Kidney (tissue), 14 donors: ENCODE measurements around the gene GAGE10. TPM values are rescaled to one million over a fixed set of nuclear protein-coding genes. Genes with fewer than 3 reads are reported as not detected.

Source experiments
- DNase-seq, 5 donors: peaks; one replicate each; pipeline ENCODE4 v3.0.0-alpha.2; 2013 to 2020
- FAIRE-seq: peaks from 2 replicates; lab custom pipeline; 2012; peaks lifted over from hg19 to GRCh38; lab: Jason Lieb, UNC
- H3K27ac ChIP-seq, 2 donors: one replicate each; pipeline ENCODE4 v1.7.0; 2013; ENCODE audit warnings: low read depth in 2 of 2, low read length in 2 of 2, inconsistent platforms in 1 of 2
- H3K27me3 ChIP-seq: one replicate; pipeline ENCODE4 v1.7.1; 2013; ENCODE audit warnings: low read length, inconsistent platforms; ENCODE audit not compliant: control insufficient read depth, insufficient read depth
- H3K36me3 ChIP-seq, 3 donors: one replicate each; pipeline versions ENCODE4 v1.7.0 to v1.7.1; 2013; ENCODE audit warnings: low read length in 3 of 3, control low read depth in 1 of 3, inconsistent platforms in 1 of 3; ENCODE audit not compliant: insufficient read depth in 3 of 3, control insufficient read depth in 2 of 3
- H3K4me1 ChIP-seq, 3 donors: one replicate each; pipeline versions ENCODE4 v1.7.0 to v1.7.1; 2013; ENCODE audit warnings: low read length in 3 of 3, inconsistent platforms in 1 of 3, low read depth in 1 of 3; ENCODE audit not compliant: control insufficient read depth in 2 of 3, insufficient read depth in 2 of 3
- H3K4me3 ChIP-seq, 3 donors: one replicate each; pipeline versions ENCODE4 v1.7.0 to v1.8.1; 2013; ENCODE audit warnings: low read length in 3 of 3, control low read depth in 1 of 3, inconsistent platforms in 1 of 3
- H3K9ac ChIP-seq, 3 donors: one replicate each; pipeline versions ENCODE4 v1.7.0 to v1.7.1; 2013; ENCODE audit warnings: low read length in 3 of 3, control low read depth in 1 of 3, inconsistent platforms in 1 of 3
- H3K9me3 ChIP-seq, 3 donors: one replicate each; pipeline versions ENCODE4 v1.7.0 to v1.7.1; 2013; ENCODE audit warnings: low read length in 3 of 3, control low read depth in 1 of 3, inconsistent platforms in 1 of 3; ENCODE audit not compliant: control insufficient read depth in 2 of 3, insufficient read depth in 1 of 3
- intact Hi-C: fragments of 100-400 bp; cut with DNase I; formaldehyde crosslinking; loops from one replicate; pipeline ENCODE4 v1.11.1; 2022
- polyA plus RNA-seq: library from polyadenylated mRNA; stranded (reverse); fragments of 350-450 nt; fragmentation: Illumina TruSeq; extraction: RNeasy Lipid Tissue Mini Kit (QIAGEN cat#74804); gene quantifications from one replicate; pipeline ENCODE4 v1.2.3, GENCODE V29; 2014; ENCODE audit warnings: low read depth, low replicate concordance; ENCODE audit not compliant: insufficient read depth
- total RNA-seq: library from RNA; stranded (reverse); fragmentation: NEBNext Ultra II Directional; extraction: Animal tissue kit (Norgen Biotek cat#: 25700); gene quantifications from one replicate; pipeline ENCODE4 v1.2.1, GENCODE V29; 2021
- TF ChIP-seq, protein P1 (sequence below): IDR thresholded peaks from 3 replicates; pipeline ENCODE4 v1.5.1; 2012; ENCODE audit warnings: mild to moderate bottlenecking, moderate library complexity, borderline replicate concordance; ENCODE audit not compliant: insufficient read depth; ENCODE audit errors: extremely low read depth
- donor health status: control.
- donor health status: control.
- donor health status: control.
- donor health status: control.
- donor health status: control.
- donor health status: DM: yes; HTN: yes; CAD: no.
- donor health status: Normal renal cell carcinoma (clear cell type).

GAGE10 gene
- total and polyA plus RNA-seq, 2 donors from 2014 or later, result not detected

DNA sequence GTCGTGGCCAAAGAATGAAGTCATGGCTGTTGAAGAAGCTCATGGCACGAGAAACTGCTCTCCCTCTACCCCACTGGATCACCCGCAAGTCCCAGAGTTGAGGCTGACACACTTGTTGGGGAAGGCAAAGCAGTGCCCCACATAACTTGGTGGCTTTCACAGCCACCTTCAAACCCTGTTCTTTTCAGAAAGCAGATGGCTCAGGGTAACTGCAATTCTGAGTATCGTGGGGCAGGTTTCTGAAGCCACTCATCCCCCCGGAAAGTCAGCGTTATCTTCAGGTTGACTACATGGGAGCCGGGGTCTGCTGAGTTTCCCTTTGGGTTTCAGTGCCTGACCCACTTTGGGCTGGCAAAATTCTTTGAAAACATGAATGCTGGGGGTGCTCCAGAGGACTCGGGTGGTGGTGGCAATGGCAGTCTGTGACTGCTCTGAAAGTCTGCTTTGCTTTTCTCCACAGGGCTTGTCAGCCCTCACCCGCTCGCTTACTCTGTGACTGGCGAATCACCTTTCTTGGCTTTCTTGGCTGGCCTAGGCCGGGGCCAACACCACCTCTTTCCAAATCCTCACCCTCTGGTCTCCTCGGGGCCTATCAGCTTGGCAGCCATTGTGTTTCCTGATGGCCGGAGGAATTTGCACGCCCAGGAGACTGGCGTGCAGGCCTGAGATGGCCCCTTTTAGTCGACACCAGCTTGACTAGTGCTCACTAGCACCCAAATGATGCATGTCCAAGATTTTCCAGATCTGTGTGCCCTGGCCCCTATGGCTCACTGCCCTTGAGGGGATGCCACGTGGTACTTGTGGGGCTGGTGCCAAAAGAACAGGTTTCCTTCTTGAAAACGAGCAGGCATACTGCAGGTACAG is 26.5 kb upstream of the GAGE10 start:
- intact Hi-C loops, result no loop called here
- Histone ChIP-seq H3K4me3 (no peak overlapping the region), H3K27me3 (no peaks in the 10 kb centered on the region), H3K27ac (no peak overlapping the region), H3K9me3 (no peaks in the 10 kb centered on the region), H3K9ac (no peak overlapping the region), H3K36me3 (no peaks in the 10 kb centered on the region), H3K4me1 (peaks cover 0 to 10% (median 10%) of the 10 kb centered on the region in 3 donors)
- FAIRE-seq (no peak), DNase-seq (peak in 1 of 5 donors; percentile 14)
- TF ChIP-seq, protein P1, sequence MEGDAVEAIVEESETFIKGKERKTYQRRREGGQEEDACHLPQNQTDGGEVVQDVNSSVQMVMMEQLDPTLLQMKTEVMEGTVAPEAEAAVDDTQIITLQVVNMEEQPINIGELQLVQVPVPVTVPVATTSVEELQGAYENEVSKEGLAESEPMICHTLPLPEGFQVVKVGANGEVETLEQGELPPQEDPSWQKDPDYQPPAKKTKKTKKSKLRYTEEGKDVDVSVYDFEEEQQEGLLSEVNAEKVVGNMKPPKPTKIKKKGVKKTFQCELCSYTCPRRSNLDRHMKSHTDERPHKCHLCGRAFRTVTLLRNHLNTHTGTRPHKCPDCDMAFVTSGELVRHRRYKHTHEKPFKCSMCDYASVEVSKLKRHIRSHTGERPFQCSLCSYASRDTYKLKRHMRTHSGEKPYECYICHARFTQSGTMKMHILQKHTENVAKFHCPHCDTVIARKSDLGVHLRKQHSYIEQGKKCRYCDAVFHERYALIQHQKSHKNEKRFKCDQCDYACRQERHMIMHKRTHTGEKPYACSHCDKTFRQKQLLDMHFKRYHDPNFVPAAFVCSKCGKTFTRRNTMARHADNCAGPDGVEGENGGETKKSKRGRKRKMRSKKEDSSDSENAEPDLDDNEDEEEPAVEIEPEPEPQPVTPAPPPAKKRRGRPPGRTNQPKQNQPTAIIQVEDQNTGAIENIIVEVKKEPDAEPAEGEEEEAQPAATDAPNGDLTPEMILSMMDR, result no peak

DNA sequence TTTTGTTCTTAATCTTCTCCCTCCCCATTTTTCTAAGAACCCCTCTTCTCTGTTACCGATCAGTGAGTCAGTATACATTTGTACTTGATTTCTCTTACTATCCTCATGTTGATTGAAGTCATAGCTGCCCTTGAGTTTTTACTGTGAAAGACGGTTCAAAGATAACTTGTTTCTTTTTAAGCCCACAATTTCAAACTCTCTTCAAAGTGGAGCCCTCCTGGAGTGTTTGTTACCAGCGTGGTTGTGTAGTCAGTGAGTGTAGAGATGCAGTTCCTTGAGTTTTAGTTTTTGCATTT is 26.0 kb upstream of the GAGE10 start:
- Histone ChIP-seq H3K36me3 (no peaks in the 10 kb centered on the region), H3K9ac (no peak overlapping the region), H3K9me3 (no peaks in the 10 kb centered on the region), H3K4me1 (peaks cover 0 to 8% (median 7%) of the 10 kb centered on the region in 3 donors), H3K27me3 (no peaks in the 10 kb centered on the region), H3K4me3 (no peak overlapping the region), H3K27ac (no peak overlapping the region)
- DNase-seq (no peak), FAIRE-seq (no peak)
- intact Hi-C loops, result no loop called here
- TF ChIP-seq, protein P1, result no peak

GRCh38 chrX:49278081-49278480 is 25.4 kb upstream of the GAGE10 start:
- Histone ChIP-seq H3K9me3 (no peaks in the 10 kb centered on the region), H3K27me3 (no peaks in the 10 kb centered on the region), H3K9ac (no peak overlapping the region), H3K27ac (no peak overlapping the region), H3K4me3 (no peak overlapping the region), H3K4me1 (peaks cover 0 to 7% (median 5%) of the 10 kb centered on the region in 3 donors), H3K36me3 (no peaks in the 10 kb centered on the region)
- FAIRE-seq (no peak), DNase-seq (no peak)
- intact Hi-C loops, result no loop called here
- TF ChIP-seq, protein P1, result no peak
